Glomerular endothelial cell (primary cell): Measurements from ENCODE around the gene LENG8. TPM values are rescaled to one million over a fixed set of nuclear protein-coding genes. Genes with fewer than 3 reads are reported as not detected.
A peak's percentile ranks its signal among the peaks of the same experiment; 100 is the strongest.
"Not testable (repeated sequence)": the region's sequence is repeated elsewhere in the genome, so short reads cannot be mapped to it uniquely, and the experiment has no call there.

Experiments
- DNase-seq: peaks from one replicate; pipeline ENCODE4 v3.0.0-alpha.2; 2011; ENCODE audit warnings: low read depth, low spot score; ENCODE audit errors: extremely low read depth
- total RNA-seq: library from RNA; depleted of rRNA; stranded (reverse); fragments of >200 nt; gene quantifications from 2 replicates; pipeline ENCODE4 v1.2.3, GENCODE V29; 2015

The LENG8 gene
- total RNA-seq, 1 donor from 2014 or later: 127 TPM

- no peak for DNase-seq
Measured at GRCh38 chr19:54460230-54461005, 11.4 kb downstream of the LENG8 start.

- no peak for DNase-seq
Measured at GRCh38 chr19:54461210-54461609, 12.2 kb downstream of the LENG8 start.

- DNase-seq: no peak
Measured at GRCh38 chr19:54461613-54462012, 12.6 kb downstream of the LENG8 start.

DNA sequence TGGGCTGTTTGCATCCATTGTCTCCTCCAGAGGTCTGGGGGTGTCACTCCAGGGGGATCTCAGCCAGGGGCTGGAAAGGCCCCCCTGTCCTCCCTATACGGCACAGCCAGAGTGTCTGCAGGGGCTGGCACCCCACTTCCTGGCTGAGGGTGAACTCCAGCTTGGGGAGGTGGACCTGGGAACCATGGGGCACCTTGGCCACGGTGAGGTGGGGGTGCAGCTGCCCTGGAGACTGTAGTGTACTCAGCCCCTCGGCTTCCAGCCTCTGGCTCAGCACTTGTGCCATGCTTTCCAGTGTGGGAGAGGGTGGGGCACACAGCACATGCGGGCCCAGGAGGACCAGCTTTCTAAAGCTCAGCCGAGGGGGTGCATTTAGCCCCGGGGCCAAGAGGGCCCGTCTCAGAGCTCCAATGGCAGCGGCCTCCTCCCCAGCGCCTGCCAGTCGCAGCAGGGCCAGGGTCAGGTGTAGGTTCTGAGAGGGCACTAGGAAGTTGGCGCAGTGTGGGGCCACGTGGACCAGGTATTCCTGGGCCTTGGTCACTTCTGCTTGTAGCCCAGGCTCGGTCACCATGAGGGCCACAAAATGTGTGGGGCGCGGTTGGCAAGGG is 13.2 kb downstream of the LENG8 start:
- DNase-seq: no peak

GRCh38 chr19:54462655-54463530 is 13.9 kb downstream of the LENG8 start:
- DNase-seq: no peak

GRCh38 chr19:54463531-54464043 is 14.6 kb downstream of the LENG8 start, which contains the start of gene LENG9:
TSS of gene LENG9 (minus strand) at chr19:54463778. CDS start at chr19:54463526, 252 bp downstream.
- peak; percentile 90 for DNase-seq

- DNase-seq: no peak
Measured at GRCh38 chr19:54464044-54464629, 15.1 kb downstream of the LENG8 start.

GRCh38 chr19:54464630-54465425 is 15.8 kb downstream of the LENG8 start:
- no peak for DNase-seq

DNA sequence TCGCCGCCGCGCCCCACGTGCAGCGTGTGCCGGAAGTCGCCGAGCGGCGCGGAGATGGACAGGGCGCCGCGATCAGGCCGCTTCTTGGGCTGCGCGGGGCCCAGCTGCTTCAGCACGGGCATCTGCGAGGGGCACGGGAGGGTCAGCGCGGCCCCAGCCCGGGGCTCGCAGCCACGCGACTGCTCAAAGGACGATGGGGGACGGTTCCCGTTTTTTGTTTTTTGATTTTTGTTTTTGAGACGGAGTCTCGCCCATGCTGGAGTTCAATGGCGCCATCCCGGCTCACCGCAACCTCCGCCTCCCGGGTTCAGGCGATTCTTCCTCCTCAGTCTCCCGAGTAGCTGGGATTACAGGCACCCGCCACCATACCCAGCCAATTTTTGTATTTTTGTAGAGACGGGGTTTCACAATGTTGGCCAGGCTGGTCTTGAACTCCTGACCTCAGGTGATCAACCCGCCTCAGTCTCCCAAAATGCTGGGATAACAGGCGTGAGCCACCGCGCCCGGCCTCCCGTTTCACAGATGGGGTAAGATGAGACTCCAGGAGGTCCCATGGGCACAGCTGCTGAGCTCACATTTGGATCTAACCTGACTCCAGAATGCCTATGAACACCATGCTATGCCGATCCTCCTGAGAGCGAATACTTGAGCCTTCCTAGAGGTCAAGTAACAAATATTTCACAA is 16.6 kb downstream of the LENG8 start:
- no peak for DNase-seq

GRCh38 chr19:54466110-54466480 is 17.1 kb downstream of the LENG8 start:
- DNase-seq: not testable (repeated sequence)

- DNase-seq: no peak
Measured at GRCh38 chr19:54469496-54469934, 20.5 kb downstream of the LENG8 start.

DNA sequence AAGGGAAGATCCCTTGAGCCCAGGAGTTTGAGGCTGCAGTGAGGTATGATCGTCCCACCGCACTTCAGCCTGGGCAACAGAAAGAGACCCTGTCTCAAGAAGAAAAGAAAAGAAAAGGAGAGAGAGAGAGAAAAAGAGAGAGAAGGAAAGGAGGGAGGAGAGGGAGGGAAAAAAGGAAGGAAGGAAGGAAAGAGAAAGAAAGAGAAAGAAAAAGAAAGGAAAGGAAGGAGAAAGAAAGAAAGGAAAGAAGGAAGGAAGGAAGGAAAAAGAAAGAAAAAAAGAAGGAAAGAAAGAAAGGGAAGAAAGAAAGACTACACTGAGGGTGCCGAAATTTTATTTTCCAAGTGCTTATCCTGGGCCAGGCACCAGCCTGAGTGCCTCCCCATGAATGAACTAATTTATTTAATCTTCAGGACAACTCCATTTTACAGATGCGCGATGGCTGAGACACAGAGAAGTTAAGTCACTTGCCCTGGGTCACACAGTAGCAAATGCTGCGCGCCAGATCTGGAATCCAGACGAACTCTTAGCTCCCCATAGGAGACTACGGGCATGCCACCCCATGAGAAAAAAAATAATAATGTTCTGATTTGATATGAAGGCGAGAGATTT is 21.4 kb downstream of the LENG8 start:
- DNase-seq: no peak

DNA sequence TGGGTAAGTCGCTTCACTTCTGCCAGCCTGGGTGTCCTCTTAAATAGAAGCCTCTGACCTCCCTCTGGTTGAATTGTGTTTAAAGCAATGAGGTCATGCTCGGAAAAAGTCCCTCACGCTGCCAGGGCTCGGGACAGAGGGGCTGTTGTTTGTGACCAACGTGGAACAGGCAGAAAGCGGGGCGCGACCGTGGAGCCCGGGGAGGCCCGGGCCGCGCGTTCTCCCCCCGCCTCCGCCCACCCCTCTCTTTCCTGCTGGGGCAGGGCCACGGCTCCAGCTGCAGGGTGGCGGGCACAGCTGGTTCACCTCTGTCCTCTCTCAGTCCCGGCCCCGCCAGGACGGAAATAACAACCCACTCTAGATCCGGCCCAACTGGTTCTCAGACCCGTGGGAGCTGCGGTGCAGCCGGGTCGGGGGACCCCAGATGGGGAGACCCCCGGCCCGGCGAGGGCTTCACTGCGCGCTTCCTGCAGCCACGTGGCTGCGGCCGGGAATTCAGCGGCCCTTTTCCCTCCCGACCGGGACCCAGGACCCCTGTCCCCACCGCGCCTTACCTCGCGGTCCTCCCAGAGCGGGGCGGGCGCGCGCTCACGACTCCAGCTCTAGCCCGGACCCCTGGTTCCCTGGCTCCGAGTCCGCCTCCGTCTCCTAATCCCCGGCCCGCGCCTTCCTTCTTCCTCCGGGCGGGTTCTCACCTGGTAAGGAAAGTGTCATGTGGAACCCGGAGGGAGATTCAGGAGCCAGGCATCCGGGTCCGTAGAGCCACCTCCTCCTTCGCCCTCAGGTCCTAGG is 22.2 kb downstream of the LENG8 start:
- no peak for DNase-seq

GRCh38 chr19:54473071-54473891 is 24.3 kb downstream of the LENG8 start, which contains the start of gene CDC42EP5:
TSS of gene CDC42EP5 (minus strand) at chr19:54473296. CDS start at chr19:54465547, 7,749 bp downstream.
- no peak for DNase-seq

- no peak for DNase-seq
Measured at GRCh38 chr19:54473892-54474372, 24.9 kb downstream of the LENG8 start.

DNA sequence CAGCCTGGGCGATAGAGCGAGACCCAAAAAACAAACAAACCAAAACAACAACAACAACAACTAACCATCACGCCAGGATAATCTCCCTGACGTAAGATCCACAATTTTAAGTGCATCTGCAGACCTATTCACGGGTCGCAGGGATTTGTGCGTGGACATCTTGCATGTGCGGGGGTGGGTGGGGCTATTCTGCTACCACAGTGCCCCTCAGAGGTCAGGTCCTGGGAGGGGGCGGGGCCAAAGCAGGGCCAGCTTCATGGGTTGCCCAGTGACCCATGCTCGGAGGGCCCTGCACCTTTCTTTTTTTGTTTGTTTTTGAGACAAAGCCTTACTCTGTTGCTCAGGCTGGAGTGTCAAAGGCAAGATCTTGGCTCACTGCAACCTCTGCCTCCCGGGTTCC is 26.7 kb downstream of the LENG8 start:
- DNase-seq: no peak

GRCh38 chr19:54477650-54478049 is 28.7 kb downstream of the LENG8 start:
- DNase-seq: no peak
